Measurements from ENCODE around the gene SLC16A5. TPM values are rescaled to one million over a fixed set of nuclear protein-coding genes. Genes with fewer than 3 reads are reported as not detected.

SLC16A5 gene
- total RNA-seq, 1 experiment from 2014 or later, result 33.8 TPM

- Histone ChIP-seq H3K4me3 (ENCODE audit: low read depth, low read length) (no peak overlapping the region), H3K27me3 (replicated peaks; ENCODE audit: control insufficient read depth, insufficient read depth, low read length) (no peaks in the 10 kb centered on the region), H3K36me3 (ENCODE audit: control insufficient read depth, insufficient read depth, low read length) (peaks cover 4% of the 10 kb centered on the region), H3K4me1 (peaks cover 28% of the 10 kb centered on the region), H3K9me3 (no peaks in the 10 kb centered on the region)
- Mint-ChIP-seq H3K4me3 (ENCODE audit: unreplicated experiment) (peak overlapping the region; percentile 93), H3K4me1 (ENCODE audit: low read depth, unreplicated experiment) (peaks cover 25% of the 10 kb centered on the region), H3K27me3 (ENCODE audit: insufficient read depth, unreplicated experiment) (no peaks in the 10 kb centered on the region), H3K36me3 (ENCODE audit: insufficient read depth, unreplicated experiment) (peaks cover 72% of the 10 kb centered on the region), H3K27ac (ENCODE audit: unreplicated experiment) (no peak overlapping the region), H3K9me3 (ENCODE audit: unreplicated experiment) (no peaks in the 10 kb centered on the region)
- ChIA-PET POLR2A (interaction anchor here (0.5 kb wide), 1 partner anchor 101 kb away, joined by 3 read pairs; no protein-coding TSS in a partner anchor), CTCF (interaction anchor here (0.8 to 3.7 kb wide), 2 partner anchors 15 to 16 kb away, joined by 5 to 30 read pairs; no protein-coding TSS in a partner anchor)
- intact Hi-C loops (cut with micrococcal nuclease; ENCODE audit: unreplicated experiment), result no loop called here
- DNase-seq, result no peak
- BruUV-seq (replicated peaks), result no TSS peak
- TF ChIP-seq CTCF (IDR thresholded peaks at IDR 0.05; ENCODE audit: insufficient read depth in 1 of 2, low read depth in 1 of 2, low read length in 1 of 2, severe bottlenecking in 1 of 2, unreplicated experiment in 1 of 2), result no peak
Measured at GRCh38 chr17:75128694-75129505, 41.1 kb downstream of the SLC16A5 start.

GRCh38 chr17:75129576-75129975, 41.8 kb downstream of the SLC16A5 start:
- peaks cover 72% of the 10 kb centered on the region for H3K36me3 Mint-ChIP-seq (ENCODE audit: insufficient read depth, unreplicated experiment)
- Histone ChIP-seq H3K4me3 (ENCODE audit: low read depth, low read length) (no peak overlapping the region), H3K9me3 (no peaks in the 10 kb centered on the region), H3K4me1 (peaks cover 26% of the 10 kb centered on the region), H3K36me3 (ENCODE audit: control insufficient read depth, insufficient read depth, low read length) (peaks cover 4% of the 10 kb centered on the region), H3K27me3 (replicated peaks; ENCODE audit: control insufficient read depth, insufficient read depth, low read length) (no peaks in the 10 kb centered on the region)
- H3K27ac Mint-ChIP-seq (ENCODE audit: unreplicated experiment), result no peak overlapping the region
- DNase-seq, result no peak
- ChIA-PET POLR2A (interaction anchor here (0.5 kb wide), 1 partner anchor 100 kb away, joined by 3 read pairs; no protein-coding TSS in a partner anchor), CTCF (interaction anchor here (2.3 to 3.7 kb wide), 2 partner anchors 16 to 70 kb away, joined by 20 to 30 read pairs; no protein-coding TSS in a partner anchor)
- BruUV-seq (replicated peaks), result no TSS peak
- peaks cover 18% of the 10 kb centered on the region for H3K4me1 Mint-ChIP-seq (ENCODE audit: low read depth, unreplicated experiment)
- H3K4me3 Mint-ChIP-seq (ENCODE audit: unreplicated experiment), result peak overlapping the region; percentile 93
- intact Hi-C loops (cut with micrococcal nuclease; ENCODE audit: unreplicated experiment), result no loop called here
- TF ChIP-seq CTCF (IDR thresholded peaks at IDR 0.05; ENCODE audit: insufficient read depth in 1 of 2, low read depth in 1 of 2, low read length in 1 of 2, severe bottlenecking in 1 of 2, unreplicated experiment in 1 of 2), result no peak
- H3K27me3 Mint-ChIP-seq (ENCODE audit: insufficient read depth, unreplicated experiment), result no peaks in the 10 kb centered on the region
- no peaks in the 10 kb centered on the region for H3K9me3 Mint-ChIP-seq (ENCODE audit: unreplicated experiment)

- BruUV-seq (replicated peaks), result no TSS peak
- Histone ChIP-seq H3K36me3 (ENCODE audit: control insufficient read depth, insufficient read depth, low read length) (peaks cover 4% of the 10 kb centered on the region), H3K9me3 (no peaks in the 10 kb centered on the region), H3K4me3 (ENCODE audit: low read depth, low read length) (peak overlapping the region; percentile 85), H3K27me3 (replicated peaks; ENCODE audit: control insufficient read depth, insufficient read depth, low read length) (no peaks in the 10 kb centered on the region), H3K4me1 (peaks cover 20% of the 10 kb centered on the region)
- DNase-seq, result no peak
- peaks cover 73% of the 10 kb centered on the region for H3K36me3 Mint-ChIP-seq (ENCODE audit: insufficient read depth, unreplicated experiment)
- ChIA-PET CTCF (interaction anchor here (1.3 to 3.7 kb wide), 4 partner anchors 16 to 70 kb away, joined by 3 to 30 read pairs (median 12); partner anchors contain the start of genes ARMC7 and SLC16A5), POLR2A (no interaction called here)
- H3K9me3 Mint-ChIP-seq (ENCODE audit: unreplicated experiment), result no peaks in the 10 kb centered on the region
- no peak for TF ChIP-seq CTCF (IDR thresholded peaks at IDR 0.05; ENCODE audit: insufficient read depth in 1 of 2, low read depth in 1 of 2, low read length in 1 of 2, severe bottlenecking in 1 of 2, unreplicated experiment in 1 of 2)
- peak overlapping the region; percentile 91 for H3K27ac Mint-ChIP-seq (ENCODE audit: unreplicated experiment)
- no peaks in the 10 kb centered on the region for H3K27me3 Mint-ChIP-seq (ENCODE audit: insufficient read depth, unreplicated experiment)
- peak overlapping the region; percentile 93 for H3K4me3 Mint-ChIP-seq (ENCODE audit: unreplicated experiment)
- intact Hi-C loops (cut with micrococcal nuclease; ENCODE audit: unreplicated experiment), result loop anchor here (2.0 to 5.0 kb wide), 2 partner anchors 25 to 72 kb away; partner anchors contain the start of gene JPT1
- H3K4me1 Mint-ChIP-seq (ENCODE audit: low read depth, unreplicated experiment), result peaks cover 12% of the 10 kb centered on the region
Measured at GRCh38 chr17:75130059-75130631, 42.4 kb downstream of the SLC16A5 start.

Measured in Caco-2 (cell line).